DMS79 treated with DMSO at 0.1 percent for 48 hours (cell line): ENCODE measurements around the gene TRPV4.

Experiments
- DNase-seq: peaks from one replicate; lab custom pipeline; 2025; lab: John Stamatoyannopoulos, UW

Gene TRPV4

GRCh38 chr12:109776624-109777023 lies 56.6 kb downstream of the TRPV4 start:
- DNase-seq: no peak

GRCh38 chr12:109775172-109775881 lies 57.9 kb downstream of the TRPV4 start:
- DNase-seq: peak; percentile 18

GRCh38 chr12:109773384-109774011 lies 59.7 kb downstream of the TRPV4 start:
- DNase-seq: no peak

- no peak for DNase-seq
These were observed 60.4 kb downstream of the TRPV4 start for GRCh38 chr12:109772622-109773321.

- DNase-seq: no peak
These were observed 61.2 kb downstream of the TRPV4 start for GRCh38 chr12:109771746-109772621.

- DNase-seq: no peak
These were observed 62.1 kb downstream of the TRPV4 start for GRCh38 chr12:109770861-109771670.

GRCh38 chr12:109770104-109770860 lies 62.9 kb downstream of the TRPV4 start:
- no peak for DNase-seq

- DNase-seq: no peak
These were observed 64.1 kb downstream of the TRPV4 start for GRCh38 chr12:109768901-109769670.

GRCh38 chr12:109767991-109768900 lies 65.0 kb downstream of the TRPV4 start:
- DNase-seq: no peak

- DNase-seq: peak; percentile 7
These were observed 65.7 kb downstream of the TRPV4 start for GRCh38 chr12:109767456-109767855.

GRCh38 chr12:109766251-109766778 lies 66.9 kb downstream of the TRPV4 start:
- DNase-seq: no peak

GRCh38 chr12:109765446-109765810 lies 67.8 kb downstream of the TRPV4 start:
- DNase-seq: no peak

GRCh38 chr12:109764776-109765445 lies 68.3 kb downstream of the TRPV4 start:
- DNase-seq: no peak

GRCh38 chr12:109764123-109764522 lies 69.1 kb downstream of the TRPV4 start:
- DNase-seq: no peak

- DNase-seq: no peak
These were observed 69.9 kb downstream of the TRPV4 start for GRCh38 chr12:109763201-109763841.

GRCh38 chr12:109762673-109763191 lies 70.5 kb downstream of the TRPV4 start:
- no peak for DNase-seq

GRCh38 chr12:109762071-109762672 lies 71.0 kb downstream of the TRPV4 start:
- DNase-seq: no peak
